Stimulated activated CD4-positive, alpha-beta T cell treated with anti-CD3 and anti-CD28 coated beads, Interleukin-4, amount 100 ng/mL, for 1 hour (primary cell): Measurements from ENCODE around the gene NFIX.

ENCODE experiments used
- DNase-seq: peaks from one replicate; pipeline ENCODE4 v3.0.0-alpha.2; 2020

The NFIX gene

GRCh38 chr19:13039211-13039789 is 44.0 kb downstream of the NFIX start:
- DNase-seq = no peak

- DNase-seq = no peak
These were observed 45.1 kb downstream of the NFIX start for GRCh38 chr19:13040232-13040947.

- DNase-seq = no peak
These were observed 45.6 kb downstream of the NFIX start for GRCh38 chr19:13040948-13041292.

- DNase-seq = no peak
These were observed 47.3 kb downstream of the NFIX start for GRCh38 chr19:13042443-13043130.

GRCh38 chr19:13043285-13043684 is 48.0 kb downstream of the NFIX start:
- DNase-seq = no peak

- DNase-seq = no peak
These were observed 49.1 kb downstream of the NFIX start for GRCh38 chr19:13044231-13044836.

GRCh38 chr19:13045812-13046211 is 50.5 kb downstream of the NFIX start:
- no peak for DNase-seq

GRCh38 chr19:13047374-13047773 is 52.1 kb downstream of the NFIX start:
- no peak for DNase-seq

GRCh38 chr19:13050274-13050673 is 55.0 kb downstream of the NFIX start:
- DNase-seq = no peak

GRCh38 chr19:13051557-13052165 is 56.4 kb downstream of the NFIX start:
- DNase-seq = peak; percentile 40

GRCh38 chr19:13052447-13053175 is 57.3 kb downstream of the NFIX start:
- DNase-seq = no peak

- DNase-seq = no peak
These were observed 58.0 kb downstream of the NFIX start for GRCh38 chr19:13053238-13053637.

GRCh38 chr19:13053761-13054625 is 58.7 kb downstream of the NFIX start:
- no peak for DNase-seq

GRCh38 chr19:13054626-13055212 is 59.4 kb downstream of the NFIX start:
- no peak for DNase-seq

- DNase-seq = no peak
These were observed 60.2 kb downstream of the NFIX start for GRCh38 chr19:13055213-13056051.

- no peak for DNase-seq
These were observed 60.9 kb downstream of the NFIX start for GRCh38 chr19:13056052-13056660.

GRCh38 chr19:13057147-13057572 is 61.9 kb downstream of the NFIX start:
- no peak for DNase-seq

GRCh38 chr19:13057744-13058143 is 62.5 kb downstream of the NFIX start:
- no peak for DNase-seq

GRCh38 chr19:13058951-13059660 is 63.8 kb downstream of the NFIX start:
- DNase-seq = no peak
